Activated CD8-positive, alpha-beta memory T cell treated with anti-CD3 and anti-CD28 coated beads, Interleukin-2, amount 50 U/mL, for 4 hours (primary cell): ENCODE data around the gene SPATA12.

ENCODE experiments used
- DNase-seq: peaks from one replicate; pipeline ENCODE4 v3.0.0-alpha.2; 2020

The SPATA12 gene

DNA sequence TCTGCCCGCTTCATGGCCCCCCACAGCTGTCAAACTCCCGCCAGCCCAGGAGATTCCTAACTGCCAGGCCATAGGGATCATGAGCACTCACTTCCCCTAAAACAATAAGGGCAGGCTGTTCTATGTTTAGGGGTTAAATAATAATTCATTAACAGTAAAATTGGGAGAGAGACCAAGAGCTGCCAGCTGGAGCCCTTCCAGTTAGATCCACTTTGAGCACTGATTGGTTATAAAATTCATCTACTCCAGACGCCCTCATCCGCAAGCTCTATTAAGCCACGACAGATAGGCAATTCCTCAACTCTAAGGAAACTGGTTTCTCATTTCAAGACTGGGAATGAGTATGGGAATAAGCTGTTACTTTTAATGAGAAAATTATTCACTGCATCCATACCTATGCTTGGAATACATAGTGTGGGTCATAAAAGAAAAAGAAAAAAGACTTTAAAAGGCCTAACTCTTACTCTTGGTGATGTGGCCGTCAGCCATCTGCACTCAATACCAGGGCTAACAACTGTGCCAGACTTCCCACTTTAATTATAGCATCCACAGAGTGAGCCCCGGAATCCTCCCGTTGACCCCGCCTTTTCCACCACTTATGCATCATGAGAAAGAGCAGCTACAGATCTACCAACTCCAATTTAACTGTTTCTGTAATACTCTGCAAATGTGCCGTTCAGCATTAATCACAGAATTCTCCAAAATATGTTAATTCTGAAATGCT, 60.1 kb downstream of the SPATA12 start:
- no peak for DNase-seq
